Activated CD4-positive, CD25-positive, alpha-beta regulatory T cell treated with anti-CD3 and anti-CD28 coated beads, Interleukin-2, amount 50 U/mL, for 72 hours (primary cell): Measurements from ENCODE around the gene TTLL9.
"Not testable (repeated sequence)": the region's sequence is repeated elsewhere in the genome, so short reads cannot be mapped to it uniquely, and the experiment has no call there.

Source experiments
- DNase-seq: peaks from one replicate; pipeline ENCODE4 v3.0.0; 2021

TTLL9 gene

DNA sequence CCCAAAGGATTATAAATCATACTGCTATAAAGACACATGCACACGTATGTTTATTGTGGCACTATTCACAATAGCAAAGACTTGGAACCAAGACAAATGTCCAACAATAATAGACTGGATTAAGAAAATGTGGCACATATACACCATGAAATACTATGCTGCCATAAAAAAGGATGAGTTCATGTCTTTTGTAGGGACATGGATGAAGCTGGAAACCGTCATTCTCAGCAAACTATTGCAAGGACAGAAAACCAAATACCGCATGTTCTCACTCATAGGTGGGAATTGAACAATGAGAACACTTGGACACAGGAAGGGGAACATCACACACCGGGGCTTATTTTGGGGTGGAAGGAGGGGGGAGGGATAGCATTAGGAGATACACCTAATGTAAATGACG, 51.0 kb downstream of the TTLL9 start:
- DNase-seq: not testable (repeated sequence)

GRCh38 chr20:31922181-31922580, 51.7 kb downstream of the TTLL9 start:
- DNase-seq: no peak

- no peak for DNase-seq
Measured at GRCh38 chr20:31922588-31922987, 52.2 kb downstream of the TTLL9 start.

DNA sequence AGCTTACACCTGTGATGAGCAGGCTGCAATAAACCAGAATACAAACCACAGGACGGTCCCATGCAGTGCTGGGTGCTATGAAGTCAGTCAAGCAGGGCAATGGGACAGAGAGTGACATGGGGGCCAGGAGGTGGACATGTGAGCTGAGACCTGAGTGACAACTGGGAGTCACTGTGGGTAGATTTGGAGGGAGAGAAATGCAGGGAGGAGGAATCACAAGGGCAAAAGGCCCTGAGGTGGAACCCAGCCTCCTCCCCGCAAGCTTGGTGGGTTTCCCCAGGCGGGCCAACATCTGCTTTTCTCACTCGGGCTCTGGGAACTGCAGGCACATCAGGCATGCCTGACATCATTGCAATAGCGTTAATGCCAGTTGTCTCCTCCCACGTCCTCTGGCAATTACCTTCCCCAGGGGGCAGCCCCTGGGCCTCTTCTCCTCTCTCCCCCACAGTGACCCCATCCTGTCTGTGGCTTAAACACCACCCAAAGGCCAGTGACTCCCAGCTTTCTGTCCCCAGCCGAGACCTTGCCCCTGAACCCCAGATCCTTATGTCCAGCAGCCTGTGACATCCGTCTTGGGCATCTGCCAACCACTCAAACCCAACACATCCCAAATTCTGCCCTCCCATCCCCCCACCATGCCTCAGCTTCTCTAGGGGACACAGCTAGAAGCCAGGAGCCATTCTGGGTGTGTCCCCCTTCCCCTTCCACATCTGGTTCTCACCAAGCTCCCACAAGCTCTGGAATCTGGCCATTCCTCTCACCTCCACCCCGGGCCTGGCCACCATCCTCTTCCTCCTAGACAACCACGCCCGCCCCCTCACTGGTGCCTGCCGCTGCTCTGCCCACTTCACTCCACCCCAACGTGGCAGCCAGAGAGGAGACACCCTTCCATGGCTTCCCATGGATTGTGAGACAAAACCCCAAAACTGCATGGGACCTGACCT, 53.2 kb downstream of the TTLL9 start:
- DNase-seq: no peak

DNA sequence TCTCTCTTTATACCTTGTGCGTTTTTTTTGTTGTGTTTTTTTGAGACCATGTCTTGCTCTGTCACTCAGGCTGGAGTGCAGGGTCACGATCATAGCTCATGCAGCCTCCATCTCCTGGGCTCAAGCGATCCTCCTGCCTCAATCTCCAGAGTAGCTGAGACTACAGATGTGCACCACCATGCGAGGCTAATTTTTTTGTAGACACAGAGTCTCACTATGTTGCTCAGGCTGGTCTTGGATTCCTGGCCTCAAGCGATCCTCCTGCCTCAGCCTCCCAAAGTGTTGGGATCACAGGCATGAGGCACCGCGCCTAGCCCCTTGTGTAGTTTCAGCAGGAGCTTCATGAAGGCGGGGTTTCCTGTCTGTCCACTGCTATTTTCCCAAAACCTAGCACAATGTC, 54.1 kb downstream of the TTLL9 start:
- no peak for DNase-seq

DNA sequence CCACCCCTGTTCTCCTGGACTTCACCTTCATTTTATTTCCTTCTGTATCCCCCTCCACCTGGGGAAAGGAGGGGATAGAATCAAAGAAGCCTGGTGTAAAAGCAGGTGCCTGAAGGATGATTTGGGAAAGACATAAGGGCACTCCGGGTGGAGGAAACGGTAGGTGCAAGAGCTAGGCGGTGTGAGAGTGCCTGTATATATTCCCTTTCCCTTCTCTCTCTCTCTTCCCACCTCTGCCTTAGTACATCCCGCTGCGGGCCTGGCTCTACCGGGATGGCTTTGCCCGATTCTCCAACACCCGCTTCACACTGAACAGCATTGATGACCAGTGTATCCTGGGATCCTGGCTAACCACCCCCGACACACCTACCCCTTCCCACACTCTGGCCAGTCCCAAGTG, 55.2 kb downstream of the TTLL9 start:
- no peak for DNase-seq

DNA sequence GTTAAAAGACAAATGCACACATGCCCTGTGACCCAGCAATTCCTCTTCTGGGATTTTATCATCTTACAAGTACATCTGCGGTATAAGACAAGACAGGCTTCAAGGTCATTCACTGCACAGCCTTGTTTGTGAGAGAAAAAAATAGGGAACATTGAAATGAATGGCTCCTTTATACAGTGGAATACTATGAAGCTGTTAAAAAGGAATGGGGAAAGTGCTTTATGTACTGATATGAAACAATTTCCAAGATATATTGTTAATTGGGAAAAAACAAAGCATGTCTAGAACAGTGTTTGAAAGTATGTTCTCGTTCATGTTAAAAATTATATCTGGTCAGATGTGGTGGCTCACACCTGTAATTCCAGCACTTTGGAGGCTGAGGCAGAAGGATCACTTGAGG, 56.1 kb downstream of the TTLL9 start:
- DNase-seq: no peak

- DNase-seq: no peak
Measured at GRCh38 chr20:31927627-31928159, 57.3 kb downstream of the TTLL9 start.

- DNase-seq: not testable (repeated sequence)
Measured at GRCh38 chr20:31929631-31930030, 59.2 kb downstream of the TTLL9 start.

DNA sequence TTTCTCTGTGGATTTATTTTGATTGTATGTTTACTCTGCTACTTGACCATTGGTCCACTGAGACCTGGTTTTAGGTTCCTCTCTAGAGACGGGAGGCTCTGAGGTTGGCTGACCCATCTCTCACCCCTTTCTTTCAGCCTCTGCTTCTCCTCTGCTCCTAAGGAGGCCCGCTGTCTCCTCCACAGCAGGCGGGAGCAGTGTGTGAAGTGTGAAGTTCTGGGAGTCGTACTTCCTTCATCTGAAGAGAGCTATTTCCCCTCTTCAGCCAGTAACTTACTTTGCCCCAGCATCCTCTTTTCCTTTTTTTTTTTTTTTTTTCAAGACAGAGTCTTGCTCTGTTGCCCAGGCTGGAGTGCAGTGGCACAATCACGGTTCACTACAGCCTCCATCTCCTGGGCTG, 60.3 kb downstream of the TTLL9 start:
- no peak for DNase-seq

DNA sequence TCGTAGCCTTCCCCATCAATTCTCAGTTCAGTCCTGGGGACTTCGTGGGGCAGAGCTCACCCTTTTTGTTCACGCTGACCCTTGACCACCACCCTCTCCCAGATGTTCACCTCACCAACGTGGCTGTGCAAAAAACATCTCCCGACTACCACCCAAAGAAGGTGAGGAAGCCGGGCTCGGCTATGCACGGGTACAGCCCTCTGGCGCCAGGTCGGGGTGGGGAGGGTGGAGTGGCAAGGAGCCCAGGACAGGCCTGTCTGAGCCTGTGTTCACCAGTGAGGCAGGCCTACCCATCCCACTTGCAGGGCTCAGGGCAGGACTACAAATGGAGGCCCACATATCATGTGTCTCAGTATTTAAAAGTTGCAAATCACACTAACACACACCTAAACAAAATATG, 63.3 kb downstream of the TTLL9 start:
- no peak for DNase-seq

GRCh38 chr20:31934491-31934890, 64.1 kb downstream of the TTLL9 start:
- no peak for DNase-seq

GRCh38 chr20:31934968-31935764, 64.7 kb downstream of the TTLL9 start:
- DNase-seq: no peak

DNA sequence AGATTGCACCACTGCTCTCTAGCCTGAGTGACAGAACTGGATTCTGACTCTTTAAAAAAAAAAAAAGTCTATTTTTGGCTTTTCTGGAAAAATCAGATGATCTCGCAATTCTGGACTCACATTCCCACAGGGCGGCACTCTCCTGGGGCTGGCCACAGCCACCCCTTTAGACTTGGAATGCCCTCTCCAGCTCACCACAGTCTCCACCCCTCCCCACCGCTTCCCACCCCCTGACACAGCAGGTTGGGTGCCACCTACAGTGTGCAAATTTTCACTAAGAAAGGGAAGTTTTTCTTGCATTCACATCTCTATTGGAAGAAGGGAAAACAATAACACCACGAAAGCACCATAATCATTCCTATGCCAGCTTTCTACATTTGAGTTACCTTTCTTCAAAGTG, 66.0 kb downstream of the TTLL9 start:
- DNase-seq: no peak

GRCh38 chr20:31937820-31938219, 67.4 kb downstream of the TTLL9 start:
- DNase-seq: no peak

GRCh38 chr20:31939661-31940060, 69.2 kb downstream of the TTLL9 start:
- DNase-seq: no peak

GRCh38 chr20:31943052-31943471, 72.6 kb downstream of the TTLL9 start:
- no peak for DNase-seq

DNA sequence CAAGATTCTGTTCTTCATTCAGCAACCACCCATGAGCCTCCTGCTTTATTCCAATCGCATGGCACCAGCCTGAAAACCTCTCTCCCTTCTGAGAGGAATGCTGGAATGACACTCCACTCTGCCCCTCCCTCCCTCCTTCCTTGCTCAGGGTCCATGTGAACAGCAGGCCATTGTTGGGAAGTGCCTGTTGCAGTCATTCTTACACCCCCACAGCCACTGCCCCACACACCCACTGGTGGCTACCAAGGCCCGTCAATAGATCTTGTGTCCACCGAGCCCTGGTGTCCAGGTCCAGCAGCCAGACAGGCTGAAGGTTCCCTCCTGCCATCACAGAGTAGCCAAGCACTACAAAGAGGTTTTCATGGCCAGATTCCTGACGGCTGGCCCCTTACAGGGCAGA, 74.9 kb downstream of the TTLL9 start:
- DNase-seq: no peak

- DNase-seq: no peak
Measured at GRCh38 chr20:31945785-31946184, 75.4 kb downstream of the TTLL9 start.

GRCh38 chr20:31948008-31948407, 77.6 kb downstream of the TTLL9 start:
- DNase-seq: no peak

DNA sequence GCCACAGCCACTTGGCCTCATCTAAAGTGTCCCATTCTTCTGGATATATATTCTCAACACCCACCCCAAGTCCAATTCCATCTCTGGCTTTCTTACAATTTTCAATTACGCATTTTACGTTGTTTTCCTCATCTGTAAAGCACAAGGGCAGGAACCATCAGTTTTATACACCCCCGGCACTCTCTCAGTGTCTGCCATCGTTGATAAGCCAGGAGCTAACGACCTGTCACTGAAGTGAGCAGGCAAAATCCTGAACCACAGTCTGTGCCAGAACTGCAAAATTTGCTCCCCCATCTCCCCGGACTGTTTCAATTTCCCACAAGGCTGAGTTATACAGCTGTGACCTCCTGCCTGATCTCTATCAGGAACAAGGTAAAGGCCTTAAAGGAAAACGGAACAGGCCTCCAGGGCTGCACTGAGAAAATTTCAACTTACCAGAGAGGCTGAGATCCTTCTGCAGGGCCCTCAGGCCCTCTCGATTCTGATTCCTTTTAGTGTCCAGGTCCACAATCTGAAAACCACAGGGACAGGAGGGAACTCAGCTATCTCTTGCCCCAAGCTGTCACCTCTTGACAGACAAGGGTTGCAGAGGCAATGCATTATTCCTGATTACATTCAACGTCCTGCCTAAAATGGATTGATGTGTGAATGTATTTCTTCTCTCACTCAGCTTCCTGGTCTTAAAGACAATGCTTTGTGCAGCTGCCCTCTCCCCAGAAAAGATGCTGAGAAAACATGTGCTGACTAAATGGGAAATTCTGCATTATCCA, 79.6 kb downstream of the TTLL9 start:
- no peak for DNase-seq

- DNase-seq: no peak
Measured at GRCh38 chr20:31951203-31951529, 80.7 kb downstream of the TTLL9 start.
